ENCODE data around the gene GJC1. TPM values are rescaled to one million over a fixed set of nuclear protein-coding genes. Genes with fewer than 3 reads are reported as not detected.
A peak's percentile ranks its signal among the peaks of the same experiment; 100 is the strongest.

Gene GJC1
- 0.53 and 2.4 TPM in 2 replicates for total RNA-seq

GRCh38 chr17:44829523-44830358 lies at the start of gene GJC1:
Gene GJC1 (minus strand): TSS chr17:44830287. CDS start chr17:44805817, 24,470 bp downstream.
- Histone ChIP-seq H3K4me3 (ENCODE audit: low read depth, low read length) (peak within 1 kb of the TSS; percentile 32), H3K27me3 (ENCODE audit: control insufficient read depth, insufficient read depth, low read length) (peaks cover 20% of the 10 kb centered on the region), H3K36me3 (ENCODE audit: control insufficient read depth, insufficient read depth, low read length) (no peaks in the 10 kb centered on the region)
- TF ChIP-seq CTCF (IDR thresholded peaks at IDR 0.05; ENCODE audit: insufficient read depth, low read length, severe bottlenecking): no peak
- no peak for FAIRE-seq
- DNase-seq (ENCODE audit: low read depth): no peak

GRCh38 chr17:44879376-44879775 lies 49.3 kb upstream of the GJC1 start:
- Histone ChIP-seq H3K4me3 (ENCODE audit: low read depth, low read length) (no peak overlapping the region), H3K27me3 (ENCODE audit: control insufficient read depth, insufficient read depth, low read length) (no peaks in the 10 kb centered on the region), H3K36me3 (ENCODE audit: control insufficient read depth, insufficient read depth, low read length) (peaks cover 24% of the 10 kb centered on the region)
- DNase-seq (ENCODE audit: low read depth) (no peak), FAIRE-seq (no peak)
- no peak for TF ChIP-seq CTCF (IDR thresholded peaks at IDR 0.05; ENCODE audit: insufficient read depth, low read length, severe bottlenecking)

- Histone ChIP-seq H3K4me3 (ENCODE audit: low read depth, low read length) (no peak overlapping the region), H3K27me3 (ENCODE audit: control insufficient read depth, insufficient read depth, low read length) (no peaks in the 10 kb centered on the region), H3K36me3 (ENCODE audit: control insufficient read depth, insufficient read depth, low read length) (peaks cover 24% of the 10 kb centered on the region)
- TF ChIP-seq CTCF (IDR thresholded peaks at IDR 0.05; ENCODE audit: insufficient read depth, low read length, severe bottlenecking): peak; percentile 56
- peak; percentile 26 for DNase-seq (ENCODE audit: low read depth)
- no peak for FAIRE-seq
Measured at GRCh38 chr17:44878627-44879221, 48.6 kb upstream of the GJC1 start.

- no peak for FAIRE-seq
- no peak overlapping the region for H3K4me3 ChIP-seq (ENCODE audit: low read depth, low read length)
- H3K27me3 ChIP-seq (ENCODE audit: control insufficient read depth, insufficient read depth, low read length): no peaks in the 10 kb centered on the region
- H3K36me3 ChIP-seq (ENCODE audit: control insufficient read depth, insufficient read depth, low read length): peaks cover 28% of the 10 kb centered on the region
- TF ChIP-seq CTCF (IDR thresholded peaks at IDR 0.05; ENCODE audit: insufficient read depth, low read length, severe bottlenecking): no peak
- DNase-seq (ENCODE audit: low read depth): no peak
Measured at GRCh38 chr17:44877121-44877520, 47.0 kb upstream of the GJC1 start.

- Histone ChIP-seq H3K4me3 (ENCODE audit: low read depth, low read length) (no peak overlapping the region), H3K36me3 (ENCODE audit: control insufficient read depth, insufficient read depth, low read length) (peaks cover 26% of the 10 kb centered on the region)
- FAIRE-seq: no peak
Measured at GRCh38 chr17:44875761-44876160, 45.7 kb upstream of the GJC1 start.

More at GRCh38 chr17:44875761-44876160, 45.7 kb upstream of the GJC1 start:
- TF ChIP-seq CTCF (IDR thresholded peaks at IDR 0.05; ENCODE audit: insufficient read depth, low read length, severe bottlenecking): no peak
- H3K27me3 ChIP-seq (ENCODE audit: control insufficient read depth, insufficient read depth, low read length): no peaks in the 10 kb centered on the region
- no peak for DNase-seq (ENCODE audit: low read depth)

Data from bronchial epithelial cell (primary cell).